Endodermal cell (in vitro differentiated cells): ENCODE measurements around the gene FCAR. TPM values are rescaled to one million over a fixed set of nuclear protein-coding genes. Genes with fewer than 3 reads are reported as not detected.
"Not testable (repeated sequence)": the region's sequence is repeated elsewhere in the genome, so short reads cannot be mapped to it uniquely, and the experiment has no call there.

ENCODE experiments used
- DNase-seq: peaks from one replicate; pipeline ENCODE4 v3.0.0-alpha.2; 2017
- H3K27ac ChIP-seq: 2 replicates; pipeline ENCODE4 v1.5.1; 2013; ENCODE audit warnings: mild to moderate bottlenecking, low read depth, low read length, moderate library complexity
- H3K27me3 ChIP-seq: 2 replicates; pipeline ENCODE4 v1.6.1; 2013; ENCODE audit warnings: mild to moderate bottlenecking, low read length, moderate library complexity; ENCODE audit not compliant: insufficient read depth, control insufficient read depth, poor library complexity, severe bottlenecking
- H3K36me3 ChIP-seq: 2 replicates; pipeline ENCODE4 v1.7.0; 2013; ENCODE audit warnings: mild to moderate bottlenecking, low read length, moderate library complexity; ENCODE audit not compliant: control insufficient read depth, insufficient read depth
- H3K4me1 ChIP-seq: one replicate; pipeline ENCODE4 v1.7.0; 2013; ENCODE audit warnings: low read length; ENCODE audit not compliant: control insufficient read depth, insufficient read depth
- H3K4me3 ChIP-seq: 2 replicates; pipeline ENCODE4 v1.5.1; 2013; ENCODE audit warnings: mild to moderate bottlenecking, low read length, moderate library complexity
- H3K9ac ChIP-seq: 2 replicates; pipeline ENCODE4 v1.6.1; 2013; ENCODE audit warnings: mild to moderate bottlenecking, low read length, moderate library complexity; ENCODE audit not compliant: poor library complexity, severe bottlenecking; ENCODE audit errors: extremely low read depth
- H3K9me3 ChIP-seq: 2 replicates; pipeline ENCODE4 v1.6.1; 2013; ENCODE audit warnings: mild to moderate bottlenecking, low read length, moderate library complexity; ENCODE audit not compliant: control insufficient read depth
- H3K27ac Mint-ChIP-seq: 2 replicates; pipeline ENCODE4 v1.8.0; 2020; ENCODE audit warnings: mixed read lengths
- H3K27me3 Mint-ChIP-seq: 2 replicates; pipeline ENCODE4 v1.8.0; 2021; ENCODE audit warnings: mild to moderate bottlenecking, mixed read lengths; ENCODE audit not compliant: insufficient read depth
- H3K36me3 Mint-ChIP-seq: 2 replicates; pipeline ENCODE4 v1.8.0; 2020; ENCODE audit warnings: low read depth, mixed read lengths
- H3K4me1 Mint-ChIP-seq: 2 replicates; pipeline ENCODE4 v1.8.0; 2020; ENCODE audit warnings: mixed read lengths
- H3K4me3 Mint-ChIP-seq: 2 replicates; pipeline ENCODE4 v1.8.0; 2020; ENCODE audit warnings: mild to moderate bottlenecking, moderate library complexity, mixed read lengths
- H3K9me3 Mint-ChIP-seq: 2 replicates; pipeline ENCODE4 v1.8.0; 2020; ENCODE audit warnings: mild to moderate bottlenecking, mixed read lengths
- WGBS, 2 experiments: methylation state at CpG; one replicate each; pipeline versions ENCODE4 v1.1.5 to v1.1.7; 2013; ENCODE audit warnings: missing lambda C conversion rate in 2 of 2, mixed read lengths in 1 of 2; ENCODE audit not compliant: insufficient coverage in 1 of 2, insufficient read length in 1 of 2; 5-methylcytosine and 5-hydroxymethylcytosine counted together
- total RNA-seq, 2 donors: library from RNA; stranded (reverse); fragmentation: NEBNext Ultra II Directional in 1 of 2; extraction: Animal tissue kit (Norgen Biotek cat#: 25700) in 1 of 2; gene quantifications; 2 replicates in 1 of 2; 3 replicates in 1 of 2; pipeline ENCODE4 v1.2.1, GENCODE V29; 2021
- TF ChIP-seq, protein P1 (sequence below): fragments of 200-600 bp; sonication (generic); conservative IDR thresholded peaks from 2 replicates; pipeline ENCODE4 v1.5.0; 2021; ENCODE audit warnings: antibody characterized with exemption, mild to moderate bottlenecking

Gene FCAR
- total RNA-seq, 2 donors from 2014 or later, result not detected

DNA sequence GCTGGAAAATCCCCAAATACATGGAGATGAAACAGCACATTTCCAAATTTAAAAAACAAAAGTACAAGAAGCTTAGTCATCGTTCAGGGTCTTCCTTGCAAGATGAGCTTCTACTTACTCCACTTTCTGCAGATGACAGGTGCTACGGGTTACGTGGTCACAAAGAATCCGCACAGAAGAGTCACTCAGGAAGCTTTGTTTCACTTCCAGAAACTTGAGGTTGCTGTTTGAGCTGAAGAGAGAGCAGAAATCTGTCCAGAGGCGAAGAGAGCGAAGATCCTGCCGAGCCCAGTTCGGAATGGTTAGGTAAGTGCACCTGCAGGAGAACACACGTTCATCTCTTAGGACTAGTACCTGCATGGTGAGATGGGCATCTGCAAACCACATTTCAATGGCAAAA lies 63.9 kb downstream of the FCAR start:
- no peaks in the 10 kb centered on the region for H3K27me3 Mint-ChIP-seq
- H3K27ac Mint-ChIP-seq, result no peak overlapping the region
- no peaks in the 10 kb centered on the region for H3K27me3 ChIP-seq
- no peak overlapping the region for H3K4me3 ChIP-seq
- H3K27ac ChIP-seq, result no peak overlapping the region
- TF ChIP-seq, protein P1, sequence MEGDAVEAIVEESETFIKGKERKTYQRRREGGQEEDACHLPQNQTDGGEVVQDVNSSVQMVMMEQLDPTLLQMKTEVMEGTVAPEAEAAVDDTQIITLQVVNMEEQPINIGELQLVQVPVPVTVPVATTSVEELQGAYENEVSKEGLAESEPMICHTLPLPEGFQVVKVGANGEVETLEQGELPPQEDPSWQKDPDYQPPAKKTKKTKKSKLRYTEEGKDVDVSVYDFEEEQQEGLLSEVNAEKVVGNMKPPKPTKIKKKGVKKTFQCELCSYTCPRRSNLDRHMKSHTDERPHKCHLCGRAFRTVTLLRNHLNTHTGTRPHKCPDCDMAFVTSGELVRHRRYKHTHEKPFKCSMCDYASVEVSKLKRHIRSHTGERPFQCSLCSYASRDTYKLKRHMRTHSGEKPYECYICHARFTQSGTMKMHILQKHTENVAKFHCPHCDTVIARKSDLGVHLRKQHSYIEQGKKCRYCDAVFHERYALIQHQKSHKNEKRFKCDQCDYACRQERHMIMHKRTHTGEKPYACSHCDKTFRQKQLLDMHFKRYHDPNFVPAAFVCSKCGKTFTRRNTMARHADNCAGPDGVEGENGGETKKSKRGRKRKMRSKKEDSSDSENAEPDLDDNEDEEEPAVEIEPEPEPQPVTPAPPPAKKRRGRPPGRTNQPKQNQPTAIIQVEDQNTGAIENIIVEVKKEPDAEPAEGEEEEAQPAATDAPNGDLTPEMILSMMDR, result no peak
- H3K4me3 Mint-ChIP-seq, result no peak overlapping the region
- H3K4me1 Mint-ChIP-seq, result no peaks in the 10 kb centered on the region
- no peak overlapping the region for H3K9ac ChIP-seq
- peaks cover 63% of the 10 kb centered on the region for H3K36me3 Mint-ChIP-seq
- H3K4me1 ChIP-seq, result no peaks in the 10 kb centered on the region
- WGBS, 2 experiments, result 83 to 90% methylated on average over 6 to 9 of the region's 9 CpGs
- no peaks in the 10 kb centered on the region for H3K9me3 Mint-ChIP-seq
- no peaks in the 10 kb centered on the region for H3K9me3 ChIP-seq
- no peak for DNase-seq
- H3K36me3 ChIP-seq, result peaks cover 74% of the 10 kb centered on the region

DNA sequence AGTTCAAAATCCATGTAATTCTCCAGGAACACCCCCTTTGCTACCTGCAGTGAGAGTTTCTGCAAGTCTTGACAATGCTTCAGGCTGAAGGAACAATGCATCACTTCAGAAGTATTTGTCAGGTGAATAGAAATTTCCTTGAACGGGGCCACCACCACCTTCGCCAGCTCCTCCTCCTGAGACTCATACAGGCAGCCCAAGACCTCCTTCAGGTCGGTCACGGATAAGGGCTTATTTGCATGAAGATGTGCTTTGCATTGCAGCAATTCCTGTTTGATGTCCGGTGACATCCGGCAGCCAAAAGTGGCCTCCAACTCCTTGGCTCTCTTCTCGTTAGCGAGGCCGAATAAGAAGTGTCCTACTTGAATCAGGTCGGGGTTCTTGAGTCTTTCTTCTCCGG lies 64.9 kb downstream of the FCAR start:
- Mint-ChIP-seq H3K9me3 (no peaks in the 10 kb centered on the region), H3K4me3 (no peak overlapping the region), H3K27me3 (no peaks in the 10 kb centered on the region), H3K27ac (no peak overlapping the region), H3K36me3 (peaks cover 59% of the 10 kb centered on the region), H3K4me1 (peaks cover 5% of the 10 kb centered on the region)
- TF ChIP-seq, protein P1, result no peak
- Histone ChIP-seq H3K36me3 (peaks cover 64% of the 10 kb centered on the region), H3K27me3 (no peaks in the 10 kb centered on the region), H3K9ac (no peak overlapping the region), H3K4me3 (no peak overlapping the region), H3K27ac (no peak overlapping the region), H3K9me3 (no peaks in the 10 kb centered on the region), H3K4me1 (no peaks in the 10 kb centered on the region)
- WGBS, 2 experiments, result 88 to 89% methylated on average over 10 to 11 of the region's 11 CpGs
- no peak for DNase-seq

DNA sequence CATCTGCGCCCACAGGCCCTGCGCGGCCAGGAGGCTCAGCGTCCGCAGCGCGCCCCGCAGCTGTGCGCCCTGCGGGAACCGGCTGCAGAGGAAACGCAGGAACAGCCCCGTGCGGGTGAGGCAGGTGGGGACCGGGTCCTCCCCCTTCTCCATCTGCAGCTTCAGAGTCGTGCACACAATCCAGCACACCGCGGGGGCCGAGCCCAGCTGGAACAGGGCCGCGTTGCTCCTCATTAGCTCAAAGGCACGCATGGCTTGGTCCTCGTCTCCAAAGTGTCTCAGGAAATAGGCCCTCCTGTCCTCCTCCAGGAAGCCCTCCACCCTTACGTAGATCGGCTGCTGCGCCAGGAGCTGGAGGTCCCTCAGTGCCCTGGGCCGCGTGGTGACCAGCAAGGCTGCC lies 65.5 kb downstream of the FCAR start:
- H3K27ac ChIP-seq, H3K4me1 ChIP-seq, H3K4me3 ChIP-seq, DNase-seq, H3K27me3 Mint-ChIP-seq, H3K9ac ChIP-seq, H3K9me3 ChIP-seq, H3K4me3 Mint-ChIP-seq, H3K27me3 ChIP-seq, H3K9me3 Mint-ChIP-seq, H3K27ac Mint-ChIP-seq: not testable (repeated sequence)
- H3K4me1 Mint-ChIP-seq, result peaks cover 11% of the 10 kb centered on the region
- WGBS, 2 experiments, result 88 to 91% methylated on average over 4 to 8 of the region's 28 CpGs
- H3K36me3 Mint-ChIP-seq, result peaks cover 61% of the 10 kb centered on the region
- peaks cover 66% of the 10 kb centered on the region for H3K36me3 ChIP-seq

Other genes with a start within 250 kb of the FCAR start
- not detected for gene LILRB1, start 243.8 kb upstream of the FCAR start, total RNA-seq
- not detected for gene LILRB4, start 211.2 kb upstream of the FCAR start, total RNA-seq
- not detected for gene KIR3DL3, start 149.8 kb upstream of the FCAR start, total RNA-seq
- not detected for gene KIR2DL3, start 135.7 kb upstream of the FCAR start, total RNA-seq
- gene KIR2DL1, start 104.4 kb upstream of the FCAR start, total RNA-seq, result not detected
- gene KIR2DL4, start 70.6 kb upstream of the FCAR start, total RNA-seq, result not detected
- gene KIR3DL1, start 57.8 kb upstream of the FCAR start, total RNA-seq, result not detected
- gene KIR2DS4, start 41.6 kb upstream of the FCAR start, total RNA-seq, result not detected
- not detected for gene KIR3DL2, start 23.8 kb upstream of the FCAR start, total RNA-seq
- 10 to 100 TPM; 24.4 to 34.5 TPM for gene NCR1, start 31.9 kb downstream of the FCAR start, total RNA-seq
- gene NLRP7, start 73.3 kb downstream of the FCAR start, total RNA-seq, result 1 to 10 TPM in 1 of 2 donors, under 1 TPM in 1; 0.93 to 1.0 TPM
- 100 to 1,000 TPM in 1 of 2 donors, 10 to 100 TPM in 1; 11.4 to 130 TPM for gene NLRP2, start 92.1 kb downstream of the FCAR start, total RNA-seq
- under 1 TPM in 1 of 2 donors, not detected in 1; 0.22 TPM for gene GP6, start 164.0 kb downstream of the FCAR start, total RNA-seq
- 10 to 100 TPM; 20.6 to 39.0 TPM for gene RDH13, start 188.9 kb downstream of the FCAR start, total RNA-seq
- gene EPS8L1, start 201.6 kb downstream of the FCAR start, total RNA-seq, result 10 to 100 TPM; 29.4 to 52.8 TPM
- 100 to 1,000 TPM in 1 of 2 donors, 10 to 100 TPM in 1; 98.2 to 107 TPM for gene PPP1R12C, start 243.4 kb downstream of the FCAR start, total RNA-seq